ENCODE measurements around the gene ULK4.

The ULK4 gene

GRCh38 chr3:41362638-41363559, 599.0 kb downstream of the ULK4 start:
- DNase-seq (ENCODE audit: low read depth), result no peak

- DNase-seq (ENCODE audit: low read depth), result no peak
Measured at GRCh38 chr3:41357271-41357670, 604.6 kb downstream of the ULK4 start.

DNA sequence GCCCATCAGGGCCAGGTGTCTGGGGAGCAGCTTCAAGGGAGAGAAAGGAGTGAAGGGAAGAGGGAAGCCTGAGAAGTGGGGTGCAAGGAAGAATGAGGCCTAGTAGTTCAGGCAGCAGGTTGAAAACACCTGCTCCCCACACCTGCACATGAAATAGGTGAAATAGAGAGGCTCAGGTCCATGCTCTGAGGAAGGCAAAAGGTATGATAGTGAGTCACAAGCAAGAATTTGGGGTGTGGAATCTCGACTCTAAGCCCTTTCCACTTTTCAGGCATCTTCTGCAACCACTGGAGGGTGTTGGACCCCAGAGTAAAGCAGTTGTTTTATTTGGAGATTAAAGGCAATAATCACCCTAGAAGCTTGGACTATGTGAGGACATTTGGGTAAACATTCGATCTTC, 605.1 kb downstream of the ULK4 start:
- no peak for DNase-seq (ENCODE audit: low read depth)

- DNase-seq (ENCODE audit: low read depth), result no peak
Measured at GRCh38 chr3:41352510-41352909, 609.4 kb downstream of the ULK4 start.

DNA sequence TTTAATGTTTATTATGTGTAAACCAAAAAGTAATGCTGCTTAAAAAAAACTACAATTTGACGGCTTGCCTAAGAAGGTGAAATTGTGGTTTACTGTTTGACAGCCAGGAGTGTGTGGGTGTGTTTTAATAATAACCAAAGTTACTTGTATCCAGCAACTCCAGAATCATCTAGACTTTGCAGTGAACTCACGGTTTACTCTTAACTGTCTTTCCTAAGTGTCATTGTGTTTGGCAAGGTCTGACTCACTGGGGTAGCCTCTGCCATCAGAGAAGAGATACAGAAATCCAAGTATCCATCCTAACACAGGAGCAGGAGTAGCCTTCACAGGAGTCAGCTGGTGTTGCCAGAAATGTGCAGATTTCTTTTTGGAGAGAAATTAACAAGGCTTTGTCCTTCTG, 611.5 kb downstream of the ULK4 start:
- DNase-seq (ENCODE audit: low read depth), result no peak

- no peak for DNase-seq (ENCODE audit: low read depth)
Measured at GRCh38 chr3:41348401-41348800, 613.5 kb downstream of the ULK4 start.

GRCh38 chr3:41346698-41347270, 615.1 kb downstream of the ULK4 start:
- DNase-seq (ENCODE audit: low read depth), result no peak

DNA sequence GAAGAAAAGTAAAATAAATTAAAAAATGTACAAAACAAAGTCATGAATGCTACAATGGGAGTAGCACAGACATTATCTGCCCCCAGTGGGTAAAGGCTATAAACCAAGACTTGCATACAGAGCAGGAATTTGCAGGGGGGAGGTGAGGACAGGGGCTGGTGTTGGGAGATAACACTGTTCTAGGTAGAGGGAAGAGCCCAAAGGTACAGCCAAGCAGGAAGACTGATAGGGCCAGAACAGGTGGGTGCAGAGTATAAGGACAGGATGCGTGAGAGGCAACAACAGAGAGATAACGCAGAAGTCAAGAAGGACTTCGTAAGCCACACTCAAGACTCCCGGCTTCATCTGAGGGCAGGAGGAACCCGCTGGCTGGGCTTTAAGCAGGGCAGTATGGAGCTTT, 616.1 kb downstream of the ULK4 start:
- no peak for DNase-seq (ENCODE audit: low read depth)

DNA sequence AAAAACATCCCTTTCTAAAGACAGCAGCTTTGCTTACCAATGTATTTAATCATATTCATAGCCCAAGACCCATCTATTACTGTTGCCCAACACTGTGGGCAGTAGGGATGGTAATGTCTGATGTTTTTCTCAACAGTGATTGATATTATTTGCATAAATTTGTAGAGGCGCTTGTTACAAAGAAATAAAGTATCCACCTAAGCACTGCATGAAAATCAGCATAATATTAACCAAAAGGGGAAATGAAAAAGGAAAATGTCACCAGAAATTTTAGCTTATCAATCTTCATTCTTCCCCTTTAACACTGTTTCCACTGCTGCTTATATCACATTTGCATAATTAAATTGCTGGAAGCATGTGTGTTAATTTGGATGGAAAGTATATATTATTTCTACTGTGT, 622.1 kb downstream of the ULK4 start:
- no peak for DNase-seq (ENCODE audit: low read depth)

- no peak for DNase-seq (ENCODE audit: low read depth)
Measured at GRCh38 chr3:41338276-41338675, 623.6 kb downstream of the ULK4 start.

DNA sequence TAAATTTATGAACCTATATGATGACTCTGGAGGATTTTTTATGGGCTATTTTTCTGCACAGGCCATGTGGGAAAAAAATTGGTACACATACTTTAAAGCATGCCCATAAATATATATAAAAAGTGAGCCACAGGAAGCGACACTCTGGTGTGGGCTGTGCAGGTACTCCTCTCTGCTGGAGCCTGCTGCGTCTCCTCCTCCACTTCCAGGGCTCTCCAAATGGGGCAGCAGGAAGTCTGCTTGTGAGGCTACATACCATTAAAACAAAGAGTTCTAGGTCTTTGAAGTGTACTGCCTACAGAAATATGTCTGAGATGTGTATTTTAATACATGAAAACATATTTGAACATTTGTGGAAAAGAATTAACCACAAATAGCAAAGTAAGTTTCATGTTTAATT, 627.5 kb downstream of the ULK4 start:
- no peak for DNase-seq (ENCODE audit: low read depth)

DNA sequence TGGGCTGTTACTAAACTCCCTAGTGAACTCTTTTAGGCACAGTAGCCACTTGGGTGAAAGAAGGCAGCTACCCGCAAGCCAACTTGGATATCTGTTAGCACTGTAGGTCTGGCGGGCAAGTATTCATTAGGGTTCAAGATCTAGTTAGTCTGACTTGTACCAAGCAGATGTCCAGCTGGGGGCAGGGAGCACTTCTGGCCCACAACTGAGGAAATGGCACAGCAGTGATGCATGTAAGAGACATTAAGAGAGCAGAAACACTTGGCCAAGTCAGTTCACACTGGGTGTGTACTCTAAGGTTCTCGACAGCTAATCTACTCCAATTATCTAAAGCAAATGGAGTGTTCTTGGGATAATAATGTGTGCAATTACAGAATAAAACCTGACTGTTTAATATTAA, 630.9 kb downstream of the ULK4 start:
- no peak for DNase-seq (ENCODE audit: low read depth)

GRCh38 chr3:41330465-41330864, 631.4 kb downstream of the ULK4 start:
- no peak for DNase-seq (ENCODE audit: low read depth)

DNA sequence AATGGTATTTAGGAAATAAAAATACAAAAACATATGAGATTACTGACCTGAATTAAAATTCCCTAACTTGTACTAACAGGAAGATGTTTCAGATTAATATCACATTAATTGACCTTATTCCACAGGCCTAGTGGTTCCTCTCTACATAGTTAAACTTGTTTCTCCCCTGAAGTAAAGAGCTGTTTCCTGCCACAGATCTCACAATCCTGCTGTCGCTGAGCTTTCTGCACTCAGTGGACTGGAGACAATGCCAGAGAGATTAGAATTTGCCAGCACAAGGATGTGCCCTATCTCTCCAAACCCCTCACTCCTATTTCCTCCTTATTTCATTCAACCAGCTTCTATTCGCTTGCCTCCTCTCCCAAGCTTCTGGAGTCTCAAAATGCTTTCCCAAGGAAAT, 632.0 kb downstream of the ULK4 start:
- no peak for DNase-seq (ENCODE audit: low read depth)

- no peak for DNase-seq (ENCODE audit: low read depth)
Measured at GRCh38 chr3:41328926-41329325, 633.0 kb downstream of the ULK4 start.

DNA sequence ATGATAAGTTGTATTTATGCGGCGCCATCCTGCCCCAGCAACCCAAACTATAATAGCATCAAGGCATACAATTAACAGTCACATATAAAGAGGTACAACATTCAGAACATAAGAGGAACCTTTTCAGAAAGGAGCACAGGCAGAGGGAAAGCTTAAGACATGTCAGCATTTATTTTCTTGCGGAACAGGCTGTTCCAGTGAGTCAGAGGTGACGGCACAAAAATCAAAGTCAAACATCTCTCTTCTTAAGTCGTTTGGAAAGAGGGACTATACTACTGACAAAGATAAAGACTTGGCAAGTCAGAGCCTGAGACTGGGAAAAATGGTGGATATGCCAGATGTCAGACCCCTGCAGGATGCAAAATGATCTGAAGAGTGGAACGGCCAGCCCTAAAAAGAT, 634.2 kb downstream of the ULK4 start:
- no peak for DNase-seq (ENCODE audit: low read depth)

GRCh38 chr3:41324156-41324475, 637.8 kb downstream of the ULK4 start:
- DNase-seq (ENCODE audit: low read depth), result no peak

DNA sequence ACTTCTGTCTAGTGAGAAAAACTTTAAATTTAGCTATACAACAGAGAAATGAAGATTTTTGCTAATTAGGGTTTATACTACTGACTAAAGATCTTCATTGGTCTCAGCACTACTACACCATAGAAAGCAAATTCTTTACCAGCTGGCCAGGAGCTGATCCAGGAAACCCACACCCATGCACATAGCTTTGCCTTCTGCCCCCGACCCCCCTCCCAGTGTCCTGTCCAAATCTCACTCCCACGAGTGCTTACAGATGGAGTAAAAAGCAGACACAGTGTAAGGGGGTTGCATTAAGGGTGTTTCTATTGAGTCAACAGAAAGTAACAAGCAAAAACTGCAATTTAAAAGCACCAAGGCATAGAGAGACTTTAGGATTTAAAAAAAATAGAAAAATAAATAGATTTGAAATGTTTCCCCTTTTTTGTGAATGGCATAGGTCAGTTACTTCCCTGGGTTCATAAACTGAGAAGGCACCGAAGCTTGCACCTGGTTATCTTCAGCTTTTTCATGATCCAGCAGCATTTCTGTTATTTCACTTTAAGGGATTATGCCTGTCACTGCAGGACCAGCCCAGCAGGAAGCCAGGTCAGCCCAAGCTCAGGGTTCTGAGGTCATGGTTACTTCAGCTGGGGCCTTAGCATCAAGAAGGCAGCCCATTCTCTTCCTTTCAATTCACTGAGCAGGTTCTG, 638.3 kb downstream of the ULK4 start:
- DNase-seq (ENCODE audit: low read depth), result no peak

GRCh38 chr3:41321642-41321980, 640.3 kb downstream of the ULK4 start:
- DNase-seq (ENCODE audit: low read depth), result no peak

GRCh38 chr3:41320953-41321641, 640.8 kb downstream of the ULK4 start:
- DNase-seq (ENCODE audit: low read depth), result no peak

DNA sequence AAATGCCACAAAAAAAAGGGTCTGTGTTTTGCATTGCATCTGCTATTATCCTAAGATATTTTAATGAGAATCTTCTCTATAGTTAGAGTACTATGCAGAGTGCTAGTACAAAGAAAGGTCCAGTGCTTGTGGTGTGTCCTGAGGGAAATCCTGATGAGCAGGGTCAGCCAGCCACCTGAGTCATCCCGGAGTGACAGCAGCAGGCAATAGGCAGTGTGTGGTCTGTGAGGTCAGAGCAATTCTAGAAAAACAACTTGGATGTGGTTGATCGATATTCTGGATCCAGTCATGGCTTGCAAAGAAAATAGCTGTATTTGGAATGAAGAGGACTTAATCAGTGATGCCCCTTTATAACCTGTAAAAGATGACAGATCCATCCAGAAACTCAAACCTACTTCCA, 643.4 kb downstream of the ULK4 start:
- DNase-seq (ENCODE audit: low read depth), result no peak

DNA sequence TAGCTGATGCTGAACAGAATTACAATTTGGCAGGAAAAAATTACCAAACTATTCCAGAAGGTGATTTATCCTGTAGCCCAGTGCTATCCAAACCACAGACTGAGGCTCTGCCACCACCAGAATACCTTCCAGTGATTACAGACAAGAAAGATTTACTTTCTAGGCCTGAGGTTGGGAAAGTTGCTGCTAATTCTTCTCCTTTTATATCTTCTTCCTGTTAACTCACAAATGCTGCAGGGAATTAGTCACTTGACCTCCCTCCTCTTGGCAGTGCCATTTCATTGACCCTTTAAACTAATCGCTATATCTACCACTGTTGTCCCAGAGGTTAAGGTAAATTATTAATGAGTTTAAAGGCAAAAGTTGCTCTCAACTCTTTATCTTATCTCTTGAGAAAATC, 644.2 kb downstream of the ULK4 start:
- DNase-seq (ENCODE audit: low read depth), result no peak

- DNase-seq (ENCODE audit: low read depth), result no peak
Measured at GRCh38 chr3:41317298-41317697, 644.6 kb downstream of the ULK4 start.

Measured in fibroblast of the conjunctiva (primary cell).